ENCODE results near the gene EPB41L5. TPM values are rescaled to one million over a fixed set of nuclear protein-coding genes. Genes with fewer than 3 reads are reported as not detected.

The EPB41L5 gene
- total RNA-seq, 2 experiments from 2014 or later: 5.6 to 14.1 TPM

DNA sequence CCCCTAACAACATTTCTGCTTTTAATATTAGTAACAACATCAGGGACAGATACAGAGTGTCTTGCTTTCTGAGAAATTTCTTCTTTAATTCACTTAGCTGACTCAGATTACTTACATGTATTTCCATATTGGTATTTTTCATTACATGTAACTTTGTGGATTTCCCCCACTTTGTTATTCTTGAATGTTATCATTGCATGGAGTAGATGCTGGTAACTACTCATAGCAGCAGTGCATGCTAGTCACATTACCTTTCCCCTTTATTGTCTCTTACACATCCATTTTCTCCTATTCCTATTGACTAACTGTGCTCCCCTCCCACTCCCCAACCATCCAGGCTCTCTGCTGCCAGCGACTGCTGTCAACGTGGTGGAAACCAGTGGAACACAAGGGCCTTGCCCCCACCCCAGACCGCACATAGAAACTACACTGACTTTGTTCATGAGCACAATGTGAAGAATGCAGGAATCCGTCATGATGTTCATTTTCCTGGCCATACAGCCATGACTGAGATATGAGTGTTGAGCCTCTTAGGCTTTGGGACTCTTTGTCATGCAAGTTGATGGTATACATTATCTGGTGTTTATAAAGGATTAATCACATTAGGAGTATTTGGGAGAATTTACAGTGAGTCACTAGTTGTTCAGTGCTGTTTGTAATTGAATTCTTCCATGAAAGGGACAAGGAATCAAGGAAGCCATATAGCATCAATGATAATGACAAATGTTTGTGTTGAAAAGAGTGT, 91.0 kb downstream of the EPB41L5 start:
- peaks cover 3% of the 10 kb centered on the region for H3K4me1 ChIP-seq (ENCODE audit: insufficient read depth, low read length, poor library complexity, severe bottlenecking)
- ChIA-PET CTCF (ENCODE audit: unreplicated experiment) (no interaction called here), POLR2A (no interaction called here)
- BruUV-seq (replicated peaks): no TSS peak
- TF ChIP-seq, protein P1, sequence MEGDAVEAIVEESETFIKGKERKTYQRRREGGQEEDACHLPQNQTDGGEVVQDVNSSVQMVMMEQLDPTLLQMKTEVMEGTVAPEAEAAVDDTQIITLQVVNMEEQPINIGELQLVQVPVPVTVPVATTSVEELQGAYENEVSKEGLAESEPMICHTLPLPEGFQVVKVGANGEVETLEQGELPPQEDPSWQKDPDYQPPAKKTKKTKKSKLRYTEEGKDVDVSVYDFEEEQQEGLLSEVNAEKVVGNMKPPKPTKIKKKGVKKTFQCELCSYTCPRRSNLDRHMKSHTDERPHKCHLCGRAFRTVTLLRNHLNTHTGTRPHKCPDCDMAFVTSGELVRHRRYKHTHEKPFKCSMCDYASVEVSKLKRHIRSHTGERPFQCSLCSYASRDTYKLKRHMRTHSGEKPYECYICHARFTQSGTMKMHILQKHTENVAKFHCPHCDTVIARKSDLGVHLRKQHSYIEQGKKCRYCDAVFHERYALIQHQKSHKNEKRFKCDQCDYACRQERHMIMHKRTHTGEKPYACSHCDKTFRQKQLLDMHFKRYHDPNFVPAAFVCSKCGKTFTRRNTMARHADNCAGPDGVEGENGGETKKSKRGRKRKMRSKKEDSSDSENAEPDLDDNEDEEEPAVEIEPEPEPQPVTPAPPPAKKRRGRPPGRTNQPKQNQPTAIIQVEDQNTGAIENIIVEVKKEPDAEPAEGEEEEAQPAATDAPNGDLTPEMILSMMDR (conservative IDR thresholded peaks at IDR 0.05; ENCODE audit: low read length): no peak
- TF ChIP-seq EZH2phosphoT487 (IDR thresholded peaks at IDR 0.05; ENCODE audit: borderline replicate concordance, low read depth, low read length): no peak
- H2AFZ ChIP-seq (ENCODE audit: low read length): no peak overlapping the region
- no peak overlapping the region for H3K4me2 ChIP-seq (ENCODE audit: low read length)
- H3K9me3 ChIP-seq (ENCODE audit: low read length): no peaks in the 10 kb centered on the region
- no peak overlapping the region for H3K4me3 ChIP-seq (ENCODE audit: low read depth, low read length, poor library complexity, severe bottlenecking)
- intact Hi-C loops (cut with micrococcal nuclease; ENCODE audit: unreplicated experiment): no loop called here
- no peak for DNase-seq (ENCODE audit: low spot score)
- H4K20me1 ChIP-seq (ENCODE audit: insufficient read depth, low read length): no peaks in the 10 kb centered on the region
- H3K9me2 ChIP-seq (ENCODE audit: insufficient read depth, low read length): no peaks in the 10 kb centered on the region
- no peaks in the 10 kb centered on the region for H3K36me3 ChIP-seq (ENCODE audit: insufficient read depth, low read length)
- H3K27ac ChIP-seq (ENCODE audit: low read depth, low read length, poor library complexity, severe bottlenecking): no peak overlapping the region
- H3K79me2 ChIP-seq (ENCODE audit: insufficient read depth, low read depth, low read length): no peaks in the 10 kb centered on the region

DNA sequence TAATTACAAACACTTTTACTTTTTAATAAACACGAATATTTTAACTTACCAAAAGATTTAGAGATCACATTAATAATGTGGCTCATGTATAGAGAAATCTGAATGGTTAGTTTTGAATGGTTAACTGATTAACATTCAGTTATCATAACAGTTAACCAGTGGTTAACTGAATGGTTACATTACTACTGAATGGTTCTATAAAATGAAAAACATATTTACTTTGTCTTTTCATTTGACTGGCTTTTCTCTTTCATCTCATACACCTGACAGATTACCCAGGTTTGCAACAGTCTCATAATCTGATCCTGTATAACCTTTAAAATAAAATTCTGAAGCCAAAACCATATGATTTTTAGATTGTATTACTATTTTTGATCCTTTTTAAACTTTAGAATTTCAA, 91.9 kb downstream of the EPB41L5 start:
- ChIA-PET POLR2A (no interaction called here), CTCF (ENCODE audit: unreplicated experiment) (no interaction called here)
- H3K27ac ChIP-seq (ENCODE audit: low read depth, low read length, poor library complexity, severe bottlenecking): no peak overlapping the region
- no peaks in the 10 kb centered on the region for H3K79me2 ChIP-seq (ENCODE audit: insufficient read depth, low read depth, low read length)
- H3K4me2 ChIP-seq (ENCODE audit: low read length): no peak overlapping the region
- no peak for TF ChIP-seq EZH2phosphoT487 (IDR thresholded peaks at IDR 0.05; ENCODE audit: borderline replicate concordance, low read depth, low read length)
- TF ChIP-seq, protein P1 (conservative IDR thresholded peaks at IDR 0.05; ENCODE audit: low read length): no peak
- no peak overlapping the region for H3K4me3 ChIP-seq (ENCODE audit: low read depth, low read length, poor library complexity, severe bottlenecking)
- no peak for DNase-seq (ENCODE audit: low spot score)
- no peaks in the 10 kb centered on the region for H4K20me1 ChIP-seq (ENCODE audit: insufficient read depth, low read length)
- BruUV-seq (replicated peaks): no TSS peak
- peaks cover 12% of the 10 kb centered on the region for H3K4me1 ChIP-seq (ENCODE audit: insufficient read depth, low read length, poor library complexity, severe bottlenecking)
- no peak overlapping the region for H2AFZ ChIP-seq (ENCODE audit: low read length)
- H3K9me2 ChIP-seq (ENCODE audit: insufficient read depth, low read length): no peaks in the 10 kb centered on the region
- H3K36me3 ChIP-seq (ENCODE audit: insufficient read depth, low read length): no peaks in the 10 kb centered on the region
- intact Hi-C loops (cut with micrococcal nuclease; ENCODE audit: unreplicated experiment): loop anchor here (5.0 kb wide), 1 partner anchor 352 kb away; no protein-coding TSS in a partner anchor
- no peaks in the 10 kb centered on the region for H3K9me3 ChIP-seq (ENCODE audit: low read length)

DNA sequence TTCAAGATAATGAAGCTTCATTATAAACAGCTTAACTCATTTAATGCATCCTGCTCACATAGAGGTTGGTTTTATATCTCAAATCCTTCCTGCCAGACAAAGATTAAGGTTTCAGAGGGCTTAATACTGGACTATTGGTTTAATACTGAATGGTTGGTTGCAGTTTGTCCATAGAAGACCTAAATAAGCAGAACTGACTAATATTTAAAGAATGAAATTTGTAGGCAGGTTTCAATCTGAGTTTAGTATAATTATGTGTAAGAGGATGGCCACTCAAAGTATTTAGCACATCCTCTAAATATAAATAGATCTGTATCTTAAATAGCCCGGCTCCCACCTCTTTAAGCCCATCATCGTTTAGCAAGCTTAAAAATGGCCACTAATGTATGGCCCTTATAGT, 92.5 kb downstream of the EPB41L5 start:
- H3K4me2 ChIP-seq (ENCODE audit: low read length): no peak overlapping the region
- no peak for TF ChIP-seq EZH2phosphoT487 (IDR thresholded peaks at IDR 0.05; ENCODE audit: borderline replicate concordance, low read depth, low read length)
- TF ChIP-seq, protein P1 (conservative IDR thresholded peaks at IDR 0.05; ENCODE audit: low read length): no peak
- POLR2A ChIA-PET: interaction anchor here (1.1 kb wide), 1 partner anchor 68 kb away, joined by 3 read pairs; no protein-coding TSS in a partner anchor
- CTCF ChIA-PET (ENCODE audit: unreplicated experiment): no interaction called here
- intact Hi-C loops (cut with micrococcal nuclease; ENCODE audit: unreplicated experiment): loop anchor here (5.0 kb wide), 1 partner anchor 353 kb away; no protein-coding TSS in a partner anchor
- H3K36me3 ChIP-seq (ENCODE audit: insufficient read depth, low read length): no peaks in the 10 kb centered on the region
- no peak overlapping the region for H2AFZ ChIP-seq (ENCODE audit: low read length)
- H3K79me2 ChIP-seq (ENCODE audit: insufficient read depth, low read depth, low read length): no peaks in the 10 kb centered on the region
- H3K9me3 ChIP-seq (ENCODE audit: low read length): no peaks in the 10 kb centered on the region
- no peak for DNase-seq (ENCODE audit: low spot score)
- peaks cover 17% of the 10 kb centered on the region for H3K4me1 ChIP-seq (ENCODE audit: insufficient read depth, low read length, poor library complexity, severe bottlenecking)
- H3K9me2 ChIP-seq (ENCODE audit: insufficient read depth, low read length): no peaks in the 10 kb centered on the region
- H3K27ac ChIP-seq (ENCODE audit: low read depth, low read length, poor library complexity, severe bottlenecking): no peak overlapping the region
- BruUV-seq (replicated peaks): no TSS peak
- no peak overlapping the region for H3K4me3 ChIP-seq (ENCODE audit: low read depth, low read length, poor library complexity, severe bottlenecking)
- H4K20me1 ChIP-seq (ENCODE audit: insufficient read depth, low read length): no peaks in the 10 kb centered on the region
